K562 (cell line): Measurements from ENCODE around the gene SGMS1. TPM values are rescaled to one million over a fixed set of nuclear protein-coding genes. Genes with fewer than 3 reads are reported as not detected.

Experiments used
- AFF1 ChIP-seq, 2 experiments: fragments of 450-650 bp; IDR thresholded peaks; 2 replicates each; pipeline ENCODE4 v1.6.1; 2018; ENCODE audit warnings: mild to moderate bottlenecking in 2 of 2, low read depth in 1 of 2; ENCODE audit not compliant: partially characterized antibody in 2 of 2
- E2F1 ChIP-seq: sonication (generic); formaldehyde crosslinking; IDR thresholded peaks from 2 replicates; pipeline ENCODE4 v1.8.1; 2023; ENCODE audit warnings: mild to moderate bottlenecking, missing genetic modification reagents, moderate library complexity
- GTF2F1 ChIP-seq: IDR thresholded peaks from 2 replicates; pipeline ENCODE4 v1.6.1; 2011; ENCODE audit warnings: low read depth, low read length, improper control_type of control experiment
- HCFC1 ChIP-seq: IDR thresholded peaks from 2 replicates; pipeline ENCODE4 v1.6.1; 2012; ENCODE audit warnings: low read depth, low read length, improper control_type of control experiment
- HDAC3 ChIP-seq: fragments of 450-650 bp; IDR thresholded peaks from 2 replicates; pipeline ENCODE4 v1.6.1; 2018; ENCODE audit warnings: borderline replicate concordance, mild to moderate bottlenecking, moderate library complexity; ENCODE audit not compliant: partially characterized antibody
- NR2C1 ChIP-seq, 2 experiments: fragments of 450-650 bp; IDR thresholded peaks; 2 replicates each; pipeline ENCODE4 v1.6.1; 2017; ENCODE audit warnings: mild to moderate bottlenecking in 2 of 2, antibody characterized with exemption in 1 of 2, inconsistent platforms in 1 of 2, missing compliant biosample characterization in 1 of 2, missing genetic modification characterization in 1 of 2
- RBM14 ChIP-seq: fragments of 200-400 bp; formaldehyde crosslinking; IDR thresholded peaks from 2 replicates; pipeline ENCODE4 v1.6.1; 2018; ENCODE audit warnings: low read depth, mild to moderate bottlenecking, low read length, moderate library complexity, borderline replicate concordance; ENCODE audit not compliant: insufficient read depth
- RUNX1 ChIP-seq: sonication (generic); IDR thresholded peaks from 2 replicates; pipeline ENCODE4 v1.6.1; 2016; ENCODE audit warnings: antibody characterized with exemption, low read depth
- ZNF212 ChIP-seq: fragments of 450-650 bp; formaldehyde crosslinking; IDR thresholded peaks from 2 replicates; pipeline ENCODE4 v1.4.0; 2020; ENCODE audit warnings: mild to moderate bottlenecking
- polyA plus RNA-seq, 8 experiments: library from polyadenylated mRNA; depleted of rRNA in 4 of 8; stranded (reverse) in 5 of 8; unstranded in 3 of 8; fragments of >200 nt; fragmentation: Nextera tagmentation in 2 of 8; fragmentation: Illumina TruSeq in 1 of 8; extraction: Ambion mirVana in 2 of 8; extraction: Trizol in 1 of 8; gene quantifications; 2 replicates each; pipeline versions ENCODE4 v1.2.1 to v1.2.3, GENCODE V29; 2011 to 2014; ENCODE audit warnings: inconsistent platforms in 1 of 8, missing spikeins in 1 of 8
- total RNA-seq, 7 experiments: library from RNA; depleted of rRNA in 6 of 7; stranded (reverse); fragments of >200 nt in 6 of 7; fragmentation: Illumina TruSeq in 2 of 7; extraction: Trizol in 2 of 7; gene quantifications; 2 replicates each; pipeline versions ENCODE4 v1.2.1 to v1.2.3, GENCODE V29; 2011 to 2021; ENCODE audit warnings: low replicate concordance in 1 of 7
- TF ChIP-seq, protein P1 (sequence below): fragments of 450-650 bp; IDR thresholded peaks from 2 replicates; pipeline ENCODE4 v1.6.1; 2016; ENCODE audit warnings: low read depth

Gene SGMS1
- total and polyA plus RNA-seq, 9 of the 15 experiments (the other 6 are each of a cell fraction or from before 2014, with no cell fraction given): 22.6 to 232 (median 82.2) TPM

GRCh38 chr10:50260791-50261281 is 362.9 kb downstream of the SGMS1 start (continued):
- TF ChIP-seq, protein P1, sequence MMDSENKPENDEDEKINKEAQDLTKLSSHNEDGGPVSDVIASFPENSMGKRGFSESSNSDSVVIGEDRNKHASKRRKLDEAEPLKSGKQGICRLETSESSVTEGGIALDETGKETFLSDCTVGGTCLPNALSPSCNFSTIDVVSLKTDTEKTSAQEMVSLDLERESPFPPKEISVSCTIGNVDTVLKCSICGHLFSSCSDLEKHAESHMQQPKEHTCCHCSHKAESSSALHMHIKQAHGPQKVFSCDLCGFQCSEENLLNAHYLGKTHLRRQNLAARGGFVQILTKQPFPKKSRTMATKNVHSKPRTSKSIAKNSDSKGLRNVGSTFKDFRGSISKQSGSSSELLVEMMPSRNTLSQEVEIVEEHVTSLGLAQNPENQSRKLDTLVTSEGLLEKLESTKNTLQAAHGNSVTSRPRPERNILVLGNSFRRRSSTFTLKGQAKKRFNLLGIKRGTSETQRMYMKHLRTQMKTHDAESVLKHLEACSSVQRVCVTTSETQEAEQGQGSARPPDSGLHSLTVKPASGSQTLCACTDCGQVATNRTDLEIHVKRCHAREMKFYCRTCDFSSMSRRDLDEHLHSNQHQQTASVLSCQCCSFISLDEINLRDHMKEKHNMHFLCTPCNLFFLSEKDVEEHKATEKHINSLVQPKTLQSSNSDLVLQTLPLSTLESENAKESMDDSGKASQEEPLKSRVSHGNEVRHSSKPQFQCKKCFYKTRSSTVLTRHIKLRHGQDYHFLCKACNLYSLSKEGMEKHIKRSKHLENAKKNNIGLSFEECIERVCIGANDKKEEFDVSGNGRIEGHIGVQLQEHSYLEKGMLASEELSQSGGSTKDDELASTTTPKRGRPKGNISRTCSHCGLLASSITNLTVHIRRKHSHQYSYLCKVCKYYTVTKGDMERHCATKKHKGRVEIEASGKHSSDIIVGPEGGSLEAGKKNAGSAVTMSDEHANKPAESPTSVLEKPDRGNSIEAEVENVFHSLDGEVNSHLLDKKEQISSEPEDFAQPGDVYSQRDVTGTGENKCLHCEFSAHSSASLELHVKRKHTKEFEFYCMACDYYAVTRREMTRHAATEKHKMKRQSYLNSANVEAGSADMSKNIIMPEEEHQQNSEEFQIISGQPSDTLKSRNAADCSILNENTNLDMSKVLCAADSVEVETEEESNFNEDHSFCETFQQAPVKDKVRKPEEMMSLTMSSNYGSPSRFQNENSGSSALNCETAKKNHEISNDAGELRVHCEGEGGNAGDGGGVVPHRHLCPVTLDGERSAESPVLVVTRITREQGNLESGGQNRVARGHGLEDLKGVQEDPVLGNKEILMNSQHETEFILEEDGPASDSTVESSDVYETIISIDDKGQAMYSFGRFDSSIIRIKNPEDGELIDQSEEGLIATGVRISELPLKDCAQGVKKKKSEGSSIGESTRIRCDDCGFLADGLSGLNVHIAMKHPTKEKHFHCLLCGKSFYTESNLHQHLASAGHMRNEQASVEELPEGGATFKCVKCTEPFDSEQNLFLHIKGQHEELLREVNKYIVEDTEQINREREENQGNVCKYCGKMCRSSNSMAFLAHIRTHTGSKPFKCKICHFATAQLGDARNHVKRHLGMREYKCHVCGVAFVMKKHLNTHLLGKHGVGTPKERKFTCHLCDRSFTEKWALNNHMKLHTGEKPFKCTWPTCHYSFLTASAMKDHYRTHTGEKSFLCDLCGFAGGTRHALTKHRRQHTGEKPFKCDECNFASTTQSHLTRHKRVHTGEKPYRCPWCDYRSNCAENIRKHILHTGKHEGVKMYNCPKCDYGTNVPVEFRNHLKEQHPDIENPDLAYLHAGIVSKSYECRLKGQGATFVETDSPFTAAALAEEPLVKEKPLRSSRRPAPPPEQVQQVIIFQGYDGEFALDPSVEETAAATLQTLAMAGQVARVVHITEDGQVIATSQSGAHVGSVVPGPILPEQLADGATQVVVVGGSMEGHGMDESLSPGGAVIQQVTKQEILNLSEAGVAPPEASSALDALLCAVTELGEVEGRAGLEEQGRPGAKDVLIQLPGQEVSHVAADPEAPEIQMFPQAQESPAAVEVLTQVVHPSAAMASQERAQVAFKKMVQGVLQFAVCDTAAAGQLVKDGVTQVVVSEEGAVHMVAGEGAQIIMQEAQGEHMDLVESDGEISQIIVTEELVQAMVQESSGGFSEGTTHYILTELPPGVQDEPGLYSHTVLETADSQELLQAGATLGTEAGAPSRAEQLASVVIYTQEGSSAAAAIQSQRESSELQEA: no peak
- TF ChIP-seq AFF1 (IDR thresholded peaks at IDR 0.05; ENCODE audit: low read depth in 1 of 2, partially characterized antibody in 2 of 2) (no peak), RBM14 (no peak), ZNF212 (CRISPR knock-in tag) (no peak), RUNX1 (no peak), GTF2F1 (no peak), HDAC3 (peak; percentile 75), E2F1 (CRISPR knock-in tag) (no peak), HCFC1 (no peak), NR2C1 (IDR thresholded peaks at IDR 0.05) (no peak), NR2C1 (tag; IDR thresholded peaks at IDR 0.05) (no peak)
